ENCODE results near the gene TMC6.
"Not testable (repeated sequence)": the region's sequence is repeated elsewhere in the genome, so short reads cannot be mapped to it uniquely, and the experiment has no call there.

The TMC6 gene

DNA sequence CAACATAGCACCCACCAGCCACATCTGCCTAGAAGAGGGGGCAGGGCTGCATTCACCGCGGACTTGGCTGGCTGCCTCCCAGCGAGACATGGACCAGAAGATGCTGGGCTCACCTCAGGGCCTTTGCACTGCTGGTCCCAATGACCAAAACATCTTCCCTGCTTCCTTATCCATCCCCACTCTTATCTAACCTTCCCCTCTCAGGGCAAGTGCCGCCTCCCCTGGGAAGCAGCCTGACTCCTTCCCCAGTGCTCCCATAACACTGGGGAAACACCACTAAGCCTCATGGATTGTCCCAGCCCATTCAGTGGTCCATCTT, 5.7 kb downstream of the TMC6 start:
- no peak for DNase-seq

GRCh38 chr17:78122216-78122930, 6.2 kb downstream of the TMC6 start:
- no peak for DNase-seq

DNA sequence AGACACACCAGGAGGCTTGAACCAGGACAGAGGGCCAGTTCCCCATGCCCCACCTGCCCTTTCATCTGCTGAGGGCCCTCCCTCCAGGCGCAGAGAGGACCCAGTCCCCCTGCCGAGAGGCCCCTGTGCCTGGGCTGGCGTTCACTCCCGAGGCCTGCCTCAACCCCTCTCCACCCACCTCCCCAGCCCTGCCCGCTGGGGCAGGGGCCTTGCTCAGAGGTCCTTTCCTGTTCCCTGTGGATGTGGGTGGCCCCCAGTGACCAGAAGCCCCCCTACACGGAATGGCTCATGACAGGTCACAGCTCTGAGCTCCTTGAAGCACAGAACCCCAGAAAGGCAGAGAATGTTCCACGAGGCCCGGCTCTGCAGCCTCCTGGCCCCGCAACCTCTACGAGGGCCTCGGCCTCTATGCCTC, 6.7 kb downstream of the TMC6 start:
- DNase-seq: no peak

DNA sequence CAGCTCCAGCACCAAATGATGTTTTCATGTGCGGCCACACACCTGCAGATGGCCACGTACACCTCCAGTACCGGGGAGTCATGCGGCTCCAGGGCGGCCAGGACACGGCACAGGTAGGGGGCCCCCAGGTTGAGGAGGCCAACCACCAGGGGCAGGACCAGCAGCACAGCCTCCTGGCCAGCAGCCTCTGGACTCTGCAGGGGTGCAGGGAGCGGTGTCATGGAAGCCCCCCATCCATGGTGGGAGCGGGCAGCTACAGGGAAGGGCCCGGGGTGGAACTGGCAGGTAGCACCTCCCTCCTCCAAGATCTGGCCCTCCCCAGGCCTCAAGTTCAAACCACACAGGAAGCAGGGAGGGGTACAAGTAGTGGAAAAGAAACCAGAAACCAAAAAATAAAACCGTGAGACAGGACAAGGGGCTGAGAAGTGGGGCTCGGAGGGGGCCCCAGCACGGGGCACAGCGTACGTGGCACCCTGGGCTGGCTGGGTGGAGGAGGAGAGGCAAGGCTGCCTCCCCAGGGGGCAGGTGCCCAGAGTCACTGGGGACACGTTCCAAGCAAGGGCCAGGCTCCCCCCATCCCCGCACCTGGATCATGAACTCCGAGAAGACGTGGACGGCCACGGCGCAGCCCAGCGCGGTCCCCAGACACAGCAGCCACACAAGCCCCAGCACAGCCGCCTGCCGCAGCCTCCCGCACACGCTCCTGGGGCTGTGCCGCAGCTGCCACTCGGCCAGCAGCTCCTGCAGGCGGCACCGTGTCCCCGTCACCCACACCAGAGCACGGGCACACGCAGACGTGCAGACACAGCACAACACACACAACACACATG, 7.4 kb downstream of the TMC6 start:
- no peak for DNase-seq

DNA sequence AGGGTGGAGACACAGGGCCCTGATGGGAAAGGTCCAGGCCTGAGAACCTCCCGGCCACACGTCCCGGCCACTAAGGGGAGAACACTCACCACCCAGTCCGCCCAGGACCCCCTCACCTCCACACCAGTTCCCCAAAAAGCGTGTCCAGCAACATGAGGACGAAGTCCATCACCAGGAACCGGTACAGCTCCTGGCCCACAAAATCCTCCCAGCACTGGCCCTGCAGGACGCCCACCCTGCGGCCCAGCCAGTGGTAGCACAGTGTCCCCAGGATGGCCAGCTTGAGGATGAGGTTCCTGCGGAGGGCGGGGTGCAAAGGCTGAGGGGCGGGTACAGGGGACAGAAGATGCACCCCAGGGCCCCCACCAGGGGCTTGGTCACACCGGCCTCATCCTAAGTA, 8.0 kb downstream of the TMC6 start:
- DNase-seq: no peak

- DNase-seq: no peak
Measured at GRCh38 chr17:78118801-78119241, 9.7 kb downstream of the TMC6 start.

DNA sequence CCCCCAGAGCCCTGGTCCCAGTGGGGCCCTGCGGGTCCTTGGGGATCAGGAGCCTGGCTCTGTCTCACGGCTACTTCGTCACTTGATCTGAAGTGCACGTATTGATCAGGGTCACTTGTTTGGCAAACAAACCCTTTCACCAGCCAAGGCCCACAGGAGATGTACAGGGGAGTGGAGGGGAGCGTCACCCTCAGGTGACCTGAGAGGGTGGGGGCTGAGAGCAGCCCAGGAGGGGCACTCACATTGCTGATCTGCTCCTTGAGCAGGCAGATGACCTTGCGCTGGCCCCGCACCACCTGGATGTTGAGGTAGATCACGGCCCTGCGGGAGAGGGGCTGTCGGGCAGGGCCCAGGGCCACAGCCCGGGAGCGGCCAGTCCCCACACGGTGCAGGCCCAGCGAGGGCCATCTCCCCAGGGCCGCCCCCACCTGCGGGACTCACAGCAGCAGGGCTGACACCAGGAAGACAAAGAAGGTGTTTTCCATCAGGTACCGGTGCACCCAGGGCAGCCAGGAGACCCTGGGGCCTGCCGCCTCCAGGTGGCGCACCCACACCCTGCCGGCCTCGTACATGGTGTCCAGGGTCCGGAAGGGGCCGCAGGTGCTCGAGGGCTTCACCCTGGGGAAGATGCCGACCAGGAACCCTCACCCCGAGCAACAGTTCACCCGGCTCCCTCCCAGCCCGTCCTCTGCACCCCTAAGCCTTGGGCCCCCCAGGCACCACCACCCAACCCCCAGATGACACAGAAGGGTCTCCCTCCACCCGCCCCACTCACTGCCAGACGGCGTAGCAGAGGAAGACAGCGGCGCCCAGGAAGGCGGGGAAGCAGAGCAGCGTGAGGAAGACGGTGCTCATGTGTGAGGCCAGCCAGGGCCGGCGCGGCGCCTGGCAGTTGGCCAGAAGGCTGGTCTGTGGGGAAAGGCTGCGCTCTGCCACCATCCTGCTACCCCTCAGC, 11.3 kb downstream of the TMC6 start:
- no peak for DNase-seq

- DNase-seq: no peak
Measured at GRCh38 chr17:78116411-78116810, 12.1 kb downstream of the TMC6 start.

DNA sequence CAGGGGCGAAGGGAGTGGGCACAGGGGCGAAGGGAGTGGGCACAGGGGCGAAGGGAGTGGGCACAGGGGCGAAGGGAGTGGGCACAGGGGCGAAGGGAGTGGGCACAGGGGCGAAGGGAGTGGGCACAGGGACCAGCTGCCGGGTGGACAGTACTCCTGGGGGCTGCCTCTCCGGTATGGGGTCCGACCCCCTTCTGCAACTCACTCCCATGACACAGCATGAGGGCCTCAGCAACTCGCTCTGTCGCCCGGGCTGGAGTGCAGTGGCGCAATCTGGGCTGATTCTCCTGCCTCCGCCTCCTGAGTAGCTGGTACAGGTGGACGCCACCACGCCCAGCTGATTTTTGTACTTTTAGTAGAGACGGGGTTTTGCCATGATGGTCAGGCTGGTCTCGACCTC, 12.8 kb downstream of the TMC6 start:
- DNase-seq: not testable (repeated sequence)

- no peak for DNase-seq
Measured at GRCh38 chr17:78114831-78115723, 13.5 kb downstream of the TMC6 start.

- DNase-seq: no peak
Measured at GRCh38 chr17:78113804-78114785, 14.5 kb downstream of the TMC6 start.

- peak; percentile 90 for DNase-seq
Measured at GRCh38 chr17:78112518-78113471, 15.8 kb downstream of the TMC6 start.

- DNase-seq: no peak
Measured at GRCh38 chr17:78111727-78112517, 16.6 kb downstream of the TMC6 start.

GRCh38 chr17:78111016-78111726, 17.4 kb downstream of the TMC6 start:
- DNase-seq: no peak

GRCh38 chr17:78110363-78111015, 18.1 kb downstream of the TMC6 start:
- DNase-seq: no peak

DNA sequence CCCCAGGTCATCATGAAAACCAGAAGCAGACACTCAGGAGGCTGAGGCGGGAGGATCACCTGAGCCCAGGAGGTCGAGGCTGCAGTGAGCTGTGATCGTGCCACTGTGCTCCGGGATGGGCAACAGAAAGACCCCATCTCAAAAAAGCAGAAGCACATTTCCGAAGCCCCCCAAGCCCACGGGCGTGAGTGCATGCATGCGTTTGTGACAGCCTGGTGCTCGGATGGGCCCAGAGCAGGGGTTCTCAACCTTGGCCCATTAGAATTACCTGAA, 19.1 kb downstream of the TMC6 start:
- no peak for DNase-seq

DNA sequence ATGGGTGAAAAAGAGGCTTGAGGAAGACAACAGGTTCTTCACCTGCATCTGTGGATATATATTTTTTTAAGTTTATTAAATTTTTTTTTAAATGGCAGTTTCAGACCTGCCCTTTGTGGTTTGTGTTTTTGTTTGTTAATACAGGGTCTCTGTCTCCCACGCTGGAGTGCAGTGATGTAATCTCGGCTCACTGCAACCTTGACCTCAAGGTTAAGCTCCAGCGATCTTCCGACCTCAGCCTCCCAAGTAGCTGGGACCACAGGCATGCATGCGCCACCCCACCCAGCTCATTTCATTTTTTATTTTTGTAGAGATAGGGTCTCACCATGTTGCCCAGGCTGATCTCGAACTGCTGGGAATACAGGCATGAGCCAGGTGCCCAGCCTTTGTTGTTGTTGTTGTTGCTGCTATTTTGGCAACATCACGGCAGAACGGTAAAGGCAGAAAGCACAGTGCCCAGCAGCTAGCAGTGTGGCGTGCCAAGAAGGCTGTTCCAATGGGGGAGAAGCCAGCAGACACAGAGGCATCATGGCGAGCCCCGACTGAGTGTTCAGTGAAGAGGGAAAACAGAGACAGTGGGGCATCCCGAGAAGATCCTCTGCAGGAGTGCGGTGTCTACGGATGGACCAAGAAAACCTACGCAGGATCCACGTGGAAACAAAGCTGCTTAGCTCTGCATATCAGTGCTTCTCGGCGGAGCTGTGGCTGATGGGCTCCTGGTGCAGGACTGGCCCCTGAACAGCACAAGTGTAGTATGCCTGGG, 19.6 kb downstream of the TMC6 start:
- DNase-seq: no peak

All from retina (tissue), 1 donor.